RKO (cell line): ENCODE data around the gene S100A11.

ENCODE experiments used
- DNase-seq: peaks from one replicate; pipeline ENCODE4 v3.0.0-alpha.2; 2016; ENCODE audit warnings: low spot score

The S100A11 gene

GRCh38 chr1:151984313-151984956 is 52.4 kb downstream of the S100A11 start:
- DNase-seq: no peak
